Endothelial cell of umbilical vein (primary cell): Measurements from ENCODE around the gene CHL1. TPM values are rescaled to one million over a fixed set of nuclear protein-coding genes. Genes with fewer than 3 reads are reported as not detected.

Source experiments
- BruUV-seq: library from RNA; stranded (reverse); fragments of 400-500 nt; replicated peaks from 2 replicates; lab custom pipeline; 2021; lab: Mats Ljungman, UMichigan
- CTCF ChIA-PET: fragments of 300-600, 350-600 bp; sonication (Branson Sonifier 250); formaldehyde crosslinking; loops from one replicate; lab custom pipeline; 2021; ENCODE audit warnings: antibody characterized with exemption, inconsistent platforms; lab: Charles Lee
- POLR2A ChIA-PET: fragments of 300-600, 350-600 bp; sonication (Branson Sonifier 250); formaldehyde crosslinking; loops from one replicate; lab custom pipeline; 2021; ENCODE audit warnings: antibody characterized with exemption, inconsistent platforms; lab: Charles Lee
- DNase-seq: peaks from one replicate; pipeline ENCODE4 v3.0.0-alpha.2; 2011; ENCODE audit warnings: low read depth, low spot score
- FAIRE-seq: peaks from 2 replicates; lab custom pipeline; 2011; peaks lifted over from hg19 to GRCh38; lab: Jason Lieb, UNC
- H2AFZ ChIP-seq: 2 replicates; pipeline ENCODE4 v1.6.0; 2012; ENCODE audit warnings: low read depth, low read length, control low read depth, inconsistent platforms
- H3K27ac ChIP-seq: 2 replicates; pipeline ENCODE4 v1.5.1; 2011; ENCODE audit warnings: low read depth, mild to moderate bottlenecking, control low read depth, low read length, moderate library complexity; ENCODE audit not compliant: insufficient read depth
- H3K27me3 ChIP-seq, 2 experiments: 2 replicates each; pipeline versions ENCODE4 v1.6.0 to v1.6.1; 2011; ENCODE audit warnings: low read length in 2 of 2, mixed read lengths in 1 of 2; ENCODE audit not compliant: control insufficient read depth in 2 of 2, insufficient read depth in 2 of 2
- H3K36me3 ChIP-seq, 2 experiments: 2 replicates in 1 of 2; 3 replicates in 1 of 2; pipeline ENCODE4 v1.5.1; 2011; ENCODE audit warnings: low read length in 2 of 2, mild to moderate bottlenecking in 1 of 2, moderate library complexity in 1 of 2; ENCODE audit not compliant: control insufficient read depth in 2 of 2, insufficient read depth in 2 of 2; ENCODE audit errors: extremely low read depth in 1 of 2
- H3K4me1 ChIP-seq: 3 replicates; pipeline ENCODE4 v1.5.1; 2011; ENCODE audit warnings: mild to moderate bottlenecking, low read length; ENCODE audit not compliant: control insufficient read depth, insufficient read depth; ENCODE audit errors: extremely low read depth
- H3K4me2 ChIP-seq: 2 replicates; pipeline ENCODE4 v1.6.1; 2011; ENCODE audit warnings: low read length, control low read depth, mixed read lengths; ENCODE audit not compliant: insufficient read depth
- H3K4me3 ChIP-seq, 3 experiments: fragments of 200-600 bp in 1 of 3; sonication (generic), shearing (Covaris generic) in 1 of 3; replicated peaks in 1 of 3; 2 replicates each; pipeline ENCODE4 v1.5.1; 2011 to 2016; ENCODE audit warnings: control low read depth in 3 of 3, low read length in 3 of 3, mild to moderate bottlenecking in 2 of 3, inconsistent platforms in 1 of 3, low read depth in 1 of 3, moderate library complexity in 1 of 3; ENCODE audit not compliant: insufficient read depth in 1 of 3
- H3K79me2 ChIP-seq: 2 replicates; pipeline ENCODE4 v1.6.0; 2012; ENCODE audit warnings: low read length, inconsistent platforms; ENCODE audit not compliant: control insufficient read depth, insufficient read depth
- H3K9ac ChIP-seq: replicated peaks from 2 replicates; pipeline ENCODE3; 2011; ENCODE audit warnings: low read length, control low read depth; ENCODE audit not compliant: insufficient read depth; ENCODE audit errors: extremely low read depth
- H3K9me1 ChIP-seq: replicated peaks from 3 replicates; pipeline ENCODE4 v1.6.0; 2011; ENCODE audit warnings: mild to moderate bottlenecking, low read length; ENCODE audit not compliant: control insufficient read depth, insufficient read depth; ENCODE audit errors: extremely low read depth
- H3K9me3 ChIP-seq: replicated peaks from 2 replicates; pipeline ENCODE4 v1.5.1; 2012; ENCODE audit warnings: low read length, inconsistent platforms; ENCODE audit not compliant: control insufficient read depth, insufficient read depth
- H4K20me1 ChIP-seq: replicated peaks from 2 replicates; pipeline ENCODE3; 2011; ENCODE audit warnings: mild to moderate bottlenecking, low read length; ENCODE audit not compliant: control insufficient read depth, insufficient read depth; ENCODE audit errors: extremely low read depth
- CTCF ChIP-seq, 2 donors: IDR thresholded peaks; 1 replicate in 1 of 2; 2 replicates in 1 of 2; pipeline ENCODE4 v1.5.1; 2011; ENCODE audit warnings: low read length in 2 of 2, mild to moderate bottlenecking in 2 of 2, moderate library complexity in 2 of 2, control low read depth in 1 of 2, inconsistent platforms in 1 of 2, low read depth in 1 of 2; ENCODE audit not compliant: insufficient read depth in 1 of 2; ENCODE audit errors: extremely low read depth in 1 of 2
- EZH2 ChIP-seq: IDR thresholded peaks from 2 replicates; pipeline ENCODE4 v1.6.1; 2012; ENCODE audit warnings: borderline replicate concordance, low read depth, mild to moderate bottlenecking, moderate library complexity, low read length, inconsistent platforms; ENCODE audit not compliant: severe bottlenecking
- FOS ChIP-seq: IDR thresholded peaks from 2 replicates; pipeline ENCODE4 v1.6.1; 2011; ENCODE audit warnings: mild to moderate bottlenecking, low read length, moderate library complexity, borderline replicate concordance; ENCODE audit not compliant: insufficient read depth
- GATA2 ChIP-seq: IDR thresholded peaks from 2 replicates; pipeline ENCODE4 v1.7.0; 2011; ENCODE audit warnings: low read depth, mild to moderate bottlenecking, moderate library complexity, mixed read lengths, low read length; ENCODE audit not compliant: insufficient read length, insufficient read depth
- JUN ChIP-seq: IDR thresholded peaks from 2 replicates; pipeline ENCODE4 v1.6.1; 2011; ENCODE audit warnings: borderline replicate concordance, low read depth; ENCODE audit not compliant: insufficient read length, insufficient read depth
- MAX ChIP-seq: IDR thresholded peaks from 2 replicates; pipeline ENCODE4 v1.6.1; 2011; ENCODE audit not compliant: insufficient read depth, insufficient read length
- MYC ChIP-seq: IDR thresholded peaks from one replicate; pipeline ENCODE4 v1.6.1; 2011; ENCODE audit warnings: mild to moderate bottlenecking, low read depth, low read length
- POLR2A ChIP-seq: IDR thresholded peaks from 2 replicates; pipeline ENCODE4 v1.6.1; 2012; ENCODE audit warnings: low read depth, mild to moderate bottlenecking, control low read depth, low read length
- POLR2AphosphoS5 ChIP-seq: IDR thresholded peaks from 2 replicates; pipeline ENCODE4 v1.6.1; 2012; ENCODE audit warnings: low read depth, mild to moderate bottlenecking, control low read depth, low read length, moderate library complexity; ENCODE audit not compliant: insufficient read depth
- dilution Hi-C: fragments of 300-500 bp; cut with MboI; formaldehyde crosslinking; loops from one replicate; pipeline ENCODE4 v1.15.0; 2019; ENCODE audit warnings: low sequenced_read_pairs; ENCODE audit not compliant: extremely low pct_ligation_motif_present
- intact Hi-C: fragments of 100-400 bp; cut with micrococcal nuclease; formaldehyde crosslinking; loops from one replicate; pipeline ENCODE4 v1.10.0; 2022
- polyA plus RNA-seq, 4 experiments: library from polyadenylated mRNA; depleted of rRNA in 3 of 4; stranded (reverse) in 3 of 4; unstranded in 1 of 4; fragments of >200 nt; gene quantifications; 2 replicates each; pipeline versions ENCODE4 v1.2.1 to v1.2.3, GENCODE V29; 2011 to 2012; ENCODE audit warnings: missing spikeins in 1 of 4
- total RNA-seq: library from RNA; stranded (reverse); gene quantifications from 2 replicates; pipeline ENCODE4 v1.2.3, GENCODE V29; 2021

CHL1 gene
- total and polyA plus RNA-seq, 2 donors (not counting 3 experiments of a cell fraction or from before 2014, with no cell fraction given): not detected

GRCh38 chr3:212432-212831 lies 15.9 kb downstream of the CHL1 start:
- ChIA-PET CTCF (no interaction called here), POLR2A (no interaction called here)
- no peak overlapping the region for H3K9ac ChIP-seq
- no peak overlapping the region for H2AFZ ChIP-seq
- dilution Hi-C loops: no loop called here
- H3K27me3 ChIP-seq: no peaks in the 10 kb centered on the region
- BruUV-seq: no TSS peak
- intact Hi-C loops: no loop called here
- no peak overlapping the region for H3K4me3 ChIP-seq
- H3K9me3 ChIP-seq: peaks cover 1% of the 10 kb centered on the region
- no peaks in the 10 kb centered on the region for H3K36me3 ChIP-seq
- H4K20me1 ChIP-seq: no peaks in the 10 kb centered on the region
- TF ChIP-seq POLR2A: no peak
- no peak for TF ChIP-seq CTCF (IDR thresholded peaks at IDR 0.05; ENCODE audit: extremely low read depth in 1 of 2, insufficient read depth in 1 of 2, low read depth in 1 of 2, low read length in 2 of 2)
- TF ChIP-seq GATA2: no peak
- no peak for TF ChIP-seq FOS
- no peak for TF ChIP-seq EZH2
- TF ChIP-seq JUN: no peak
- TF ChIP-seq POLR2AphosphoS5: no peak
- no peak for TF ChIP-seq MYC
- no peak for TF ChIP-seq MAX
- no peak overlapping the region for H3K4me2 ChIP-seq
- DNase-seq (no peak), FAIRE-seq (no peak)
- no peaks in the 10 kb centered on the region for H3K9me1 ChIP-seq
- no peaks in the 10 kb centered on the region for H3K4me1 ChIP-seq
- H3K27ac ChIP-seq: no peak overlapping the region
- no peaks in the 10 kb centered on the region for H3K79me2 ChIP-seq
